ENCODE results near the gene SLC9A9. TPM values are rescaled to one million over a fixed set of nuclear protein-coding genes. Genes with fewer than 3 reads are reported as not detected.
A peak's percentile ranks its signal among the peaks of the same experiment; 100 is the strongest.

SLC9A9 gene
- total RNA-seq, 3 donors from 2014 or later (not counting 1 experiment from before 2014, with no cell fraction given) = 24.0 to 29.1 (median 27.2) TPM

DNA sequence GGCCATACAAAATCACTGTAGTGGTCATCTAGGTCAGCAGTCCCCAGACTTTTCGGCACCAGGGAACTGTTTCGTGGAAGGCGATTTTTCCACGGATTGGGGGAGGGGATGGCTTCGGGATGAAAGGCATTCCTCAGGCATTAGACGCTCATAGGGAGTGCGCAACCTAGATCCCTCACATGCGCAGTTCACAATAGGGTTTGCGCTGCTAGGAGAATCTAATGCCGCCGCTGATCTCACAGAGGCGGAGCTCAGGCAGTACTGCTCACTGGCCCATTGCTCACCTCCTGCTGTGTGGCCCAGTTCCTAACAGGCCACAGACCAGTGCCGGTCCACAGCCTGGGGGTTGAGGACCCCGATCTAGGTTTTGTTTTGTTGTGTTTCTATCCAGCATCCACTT is 200.1 kb downstream of the SLC9A9 start:
- H3K36me3 Mint-ChIP-seq = peaks cover 11% of the 10 kb centered on the region
- over 99% methylated on average over 14 of the region's 14 CpGs for WGBS (ENCODE audit: insufficient coverage)
- Histone ChIP-seq H3K36me3 (ENCODE audit: control insufficient read depth, insufficient read depth, low read length) (peaks cover 2% of the 10 kb centered on the region), H3K27me3 (ENCODE audit: control insufficient read depth, insufficient read depth, low read length) (no peaks in the 10 kb centered on the region), H3K4me1 (ENCODE audit: control insufficient read depth, insufficient read depth, low read length) (no peaks in the 10 kb centered on the region), H3K9me3 (ENCODE audit: control insufficient read depth, insufficient read depth, low read length) (no peaks in the 10 kb centered on the region), H3K4me3 (ENCODE audit: low read length) (no peak overlapping the region), H3K27ac (ENCODE audit: low read length) (no peak overlapping the region)
- no peak for DNase-seq
- ATAC-seq = no peak
- TF ChIP-seq, protein P1, sequence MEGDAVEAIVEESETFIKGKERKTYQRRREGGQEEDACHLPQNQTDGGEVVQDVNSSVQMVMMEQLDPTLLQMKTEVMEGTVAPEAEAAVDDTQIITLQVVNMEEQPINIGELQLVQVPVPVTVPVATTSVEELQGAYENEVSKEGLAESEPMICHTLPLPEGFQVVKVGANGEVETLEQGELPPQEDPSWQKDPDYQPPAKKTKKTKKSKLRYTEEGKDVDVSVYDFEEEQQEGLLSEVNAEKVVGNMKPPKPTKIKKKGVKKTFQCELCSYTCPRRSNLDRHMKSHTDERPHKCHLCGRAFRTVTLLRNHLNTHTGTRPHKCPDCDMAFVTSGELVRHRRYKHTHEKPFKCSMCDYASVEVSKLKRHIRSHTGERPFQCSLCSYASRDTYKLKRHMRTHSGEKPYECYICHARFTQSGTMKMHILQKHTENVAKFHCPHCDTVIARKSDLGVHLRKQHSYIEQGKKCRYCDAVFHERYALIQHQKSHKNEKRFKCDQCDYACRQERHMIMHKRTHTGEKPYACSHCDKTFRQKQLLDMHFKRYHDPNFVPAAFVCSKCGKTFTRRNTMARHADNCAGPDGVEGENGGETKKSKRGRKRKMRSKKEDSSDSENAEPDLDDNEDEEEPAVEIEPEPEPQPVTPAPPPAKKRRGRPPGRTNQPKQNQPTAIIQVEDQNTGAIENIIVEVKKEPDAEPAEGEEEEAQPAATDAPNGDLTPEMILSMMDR (IDR thresholded peaks at IDR 0.05) = no peak
- H3K4me3 Mint-ChIP-seq = no peak overlapping the region
- intact Hi-C loops (cut with micrococcal nuclease) = no loop called here
- no peaks in the 10 kb centered on the region for H3K27me3 Mint-ChIP-seq (ENCODE audit: low read depth in 2 of 2)
- no peaks in the 10 kb centered on the region for H3K4me1 Mint-ChIP-seq
- H3K9me3 Mint-ChIP-seq = no peaks in the 10 kb centered on the region
- no peak overlapping the region for H3K27ac Mint-ChIP-seq

DNA sequence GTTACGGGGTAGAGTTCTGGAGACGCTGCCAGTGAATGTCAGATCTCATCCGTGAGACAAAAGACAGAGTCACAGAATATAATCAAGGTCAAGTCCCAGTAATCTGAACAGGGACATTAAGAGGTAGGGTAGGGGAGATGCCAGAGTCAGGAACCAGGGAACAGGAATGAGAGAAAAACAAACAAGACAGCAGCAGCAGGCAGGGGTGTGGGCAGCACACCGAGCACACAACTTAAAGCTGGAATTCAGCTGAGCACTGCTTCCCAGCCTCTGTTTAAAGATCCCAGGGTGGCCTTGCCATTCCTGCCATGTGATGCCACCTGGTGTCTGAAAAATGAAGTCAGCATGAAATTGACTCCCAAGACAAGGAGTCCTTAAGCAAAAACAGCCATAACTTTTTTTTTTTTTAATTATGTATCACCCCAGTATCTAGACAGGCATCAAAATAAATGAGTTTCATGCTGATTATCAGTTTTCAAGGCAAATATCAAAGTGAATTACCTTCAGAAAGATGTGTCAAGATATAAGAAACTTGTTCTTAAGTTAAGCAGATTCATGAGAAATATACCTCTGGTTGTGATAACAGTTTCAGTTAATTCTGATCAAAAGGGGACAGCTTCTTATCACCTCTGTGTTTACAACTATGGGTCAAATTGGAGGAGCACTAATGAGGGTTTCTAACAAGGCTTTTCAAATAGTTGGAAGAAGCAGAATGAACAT is 203.7 kb downstream of the SLC9A9 start:
- DNase-seq (peak in 1 of 2 donors; percentile 40), ATAC-seq (peak in 2 of 3 donors; percentile 51 to 61)
- intact Hi-C loops (cut with micrococcal nuclease) = loop anchor here (1.0 kb wide), 1 partner anchor 523 kb away; no protein-coding TSS in a partner anchor
- no peaks in the 10 kb centered on the region for H3K27me3 Mint-ChIP-seq (ENCODE audit: low read depth in 2 of 2)
- peaks cover under 1% of the 10 kb centered on the region for H3K36me3 Mint-ChIP-seq
- Histone ChIP-seq H3K36me3 (ENCODE audit: control insufficient read depth, insufficient read depth, low read length) (no peaks in the 10 kb centered on the region), H3K4me3 (ENCODE audit: low read length) (no peak overlapping the region), H3K27me3 (ENCODE audit: control insufficient read depth, insufficient read depth, low read length) (no peaks in the 10 kb centered on the region), H3K27ac (ENCODE audit: low read length) (no peak overlapping the region), H3K4me1 (ENCODE audit: control insufficient read depth, insufficient read depth, low read length) (no peaks in the 10 kb centered on the region), H3K9me3 (ENCODE audit: control insufficient read depth, insufficient read depth, low read length) (no peaks in the 10 kb centered on the region)
- H3K4me3 Mint-ChIP-seq = no peak overlapping the region
- H3K4me1 Mint-ChIP-seq = no peaks in the 10 kb centered on the region
- H3K9me3 Mint-ChIP-seq = no peaks in the 10 kb centered on the region
- no peak overlapping the region for H3K27ac Mint-ChIP-seq
- TF ChIP-seq, protein P1 (IDR thresholded peaks at IDR 0.05) = peak; percentile 40
- WGBS (ENCODE audit: insufficient coverage) = 81% methylated on average over 4 of the region's 4 CpGs

DNA sequence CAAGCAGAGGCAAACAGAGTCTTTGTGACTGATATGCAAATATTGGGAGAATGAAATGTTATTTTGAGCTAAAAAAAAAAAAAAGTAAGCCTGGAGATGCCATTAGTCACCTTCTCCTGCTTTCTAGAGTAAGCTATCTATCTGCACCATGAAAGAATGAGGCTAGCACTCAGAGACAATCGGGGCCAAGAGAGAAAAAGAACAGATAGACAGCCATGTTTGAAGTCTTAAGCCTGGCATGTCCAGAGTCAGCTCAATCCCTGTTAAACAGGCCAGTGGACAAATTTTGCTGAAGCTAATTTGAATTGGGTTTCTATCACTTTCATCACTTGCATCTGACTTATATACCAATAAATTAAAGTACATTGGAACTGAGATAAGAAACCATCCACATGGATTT is 204.4 kb downstream of the SLC9A9 start:
- DNase-seq (no peak), ATAC-seq (no peak)
- H3K27me3 Mint-ChIP-seq (ENCODE audit: low read depth in 2 of 2) = no peaks in the 10 kb centered on the region
- Histone ChIP-seq H3K27me3 (ENCODE audit: control insufficient read depth, insufficient read depth, low read length) (no peaks in the 10 kb centered on the region), H3K9me3 (ENCODE audit: control insufficient read depth, insufficient read depth, low read length) (no peaks in the 10 kb centered on the region), H3K36me3 (ENCODE audit: control insufficient read depth, insufficient read depth, low read length) (no peaks in the 10 kb centered on the region), H3K4me1 (ENCODE audit: control insufficient read depth, insufficient read depth, low read length) (no peaks in the 10 kb centered on the region), H3K4me3 (ENCODE audit: low read length) (no peak overlapping the region), H3K27ac (ENCODE audit: low read length) (no peak overlapping the region)
- peaks cover 1% of the 10 kb centered on the region for H3K36me3 Mint-ChIP-seq
- H3K27ac Mint-ChIP-seq = no peak overlapping the region
- TF ChIP-seq, protein P1 (IDR thresholded peaks at IDR 0.05) = no peak
- intact Hi-C loops (cut with micrococcal nuclease) = loop anchor here (1.0 kb wide), 1 partner anchor 523 kb away; no protein-coding TSS in a partner anchor
- H3K4me3 Mint-ChIP-seq = no peak overlapping the region
- 100% methylated on average over 1 of the region's 1 CpG for WGBS (ENCODE audit: insufficient coverage)
- H3K4me1 Mint-ChIP-seq = no peaks in the 10 kb centered on the region
- H3K9me3 Mint-ChIP-seq = no peaks in the 10 kb centered on the region

Data from natural killer cell (primary cell).